GM08714 (cell line): Measurements from ENCODE around the gene TMCC1.

Source experiments
- H3K4me3 ChIP-seq: fragments of 200-500 bp; sonication (Bioruptor generic); 2 replicates; pipeline ENCODE4 v1.5.1; 2014; ENCODE audit warnings: mild to moderate bottlenecking, low read length, inconsistent platforms
- ZNF274 ChIP-seq: IDR thresholded peaks from 2 replicates; pipeline ENCODE4 v1.6.1; 2012; ENCODE audit warnings: mild to moderate bottlenecking, low read depth, low read length

The TMCC1 gene

DNA sequence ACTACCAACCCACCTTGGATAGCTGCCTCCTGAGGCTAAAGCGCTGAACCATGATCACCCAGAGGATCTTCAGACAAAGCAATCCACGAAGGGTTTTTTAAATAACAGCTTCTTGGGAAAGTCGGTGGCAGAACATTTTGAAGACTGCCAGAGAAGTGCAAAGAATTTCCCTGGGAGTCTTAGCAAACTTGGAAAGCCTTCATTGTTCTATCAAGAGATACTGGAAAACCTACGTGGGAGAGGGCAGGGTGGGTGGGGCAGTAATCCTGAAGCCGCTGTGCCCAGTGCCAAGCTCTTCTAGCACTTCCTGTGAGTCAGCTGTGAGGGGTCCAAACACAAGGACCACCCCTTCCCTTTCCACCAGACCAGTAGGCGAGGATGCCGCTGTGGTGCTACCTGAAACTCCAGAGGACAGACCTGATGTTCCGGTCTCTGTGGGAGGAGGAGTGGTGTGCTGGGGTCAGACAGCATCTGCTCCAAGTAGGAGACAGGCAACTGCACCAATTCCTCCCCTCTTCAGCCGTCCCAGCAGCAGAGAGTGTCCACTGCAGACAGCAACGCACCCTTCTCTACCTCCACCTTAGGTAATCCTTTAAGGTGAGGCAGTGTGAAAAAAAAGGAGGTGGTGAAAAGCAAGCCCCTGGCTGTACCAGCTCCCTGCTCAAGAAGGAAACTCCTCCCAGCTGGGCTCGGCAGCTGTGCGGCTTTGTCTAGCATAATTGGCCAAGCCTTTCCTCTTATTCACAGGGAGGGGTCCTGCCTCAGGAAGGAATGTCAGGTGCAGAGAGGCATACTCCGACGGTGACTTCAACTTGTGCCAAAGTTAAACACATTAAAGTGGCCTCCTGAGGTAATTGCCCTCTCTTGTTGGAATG lies 99.0 kb downstream of the TMCC1 start:
- no peak for TF ChIP-seq ZNF274
- H3K4me3 ChIP-seq = no peak overlapping the region

DNA sequence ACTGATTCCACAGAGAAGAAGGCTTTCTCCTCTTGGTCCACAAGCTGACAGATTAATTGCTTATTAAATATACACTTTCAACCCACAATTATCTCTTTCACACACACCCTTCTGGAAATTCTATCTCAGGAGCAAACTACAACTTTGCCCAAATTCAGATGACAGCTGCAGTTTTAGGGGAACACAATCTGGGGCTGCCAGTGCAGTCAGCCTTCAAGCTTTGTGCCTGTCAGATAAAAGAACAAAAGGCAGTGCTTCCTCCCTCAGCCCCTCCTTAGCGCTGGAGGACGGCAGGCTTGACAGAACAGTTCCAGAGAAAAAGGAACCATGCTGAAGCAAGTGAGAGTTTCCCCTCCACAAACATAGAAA lies 99.6 kb downstream of the TMCC1 start:
- no peak overlapping the region for H3K4me3 ChIP-seq
- TF ChIP-seq ZNF274 = no peak

DNA sequence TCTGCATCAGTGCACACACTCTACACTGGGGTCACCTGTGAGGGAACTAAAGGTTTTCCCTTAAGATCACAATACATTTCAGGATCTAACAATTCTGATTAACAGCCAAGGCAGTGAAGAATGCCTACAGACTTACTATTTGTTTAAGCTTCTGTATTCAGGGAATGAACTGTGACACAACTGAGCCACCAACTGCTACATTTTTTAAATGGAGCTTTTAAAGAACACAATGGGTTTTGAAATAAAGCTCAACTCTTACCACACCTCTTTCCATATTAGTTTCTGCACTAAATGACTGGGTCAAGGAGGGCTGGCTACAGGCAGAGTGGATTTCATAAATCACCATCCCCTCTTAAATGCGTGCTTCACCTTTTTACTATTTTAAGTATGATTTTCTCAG lies 100.2 kb downstream of the TMCC1 start:
- no peak overlapping the region for H3K4me3 ChIP-seq
- no peak for TF ChIP-seq ZNF274

DNA sequence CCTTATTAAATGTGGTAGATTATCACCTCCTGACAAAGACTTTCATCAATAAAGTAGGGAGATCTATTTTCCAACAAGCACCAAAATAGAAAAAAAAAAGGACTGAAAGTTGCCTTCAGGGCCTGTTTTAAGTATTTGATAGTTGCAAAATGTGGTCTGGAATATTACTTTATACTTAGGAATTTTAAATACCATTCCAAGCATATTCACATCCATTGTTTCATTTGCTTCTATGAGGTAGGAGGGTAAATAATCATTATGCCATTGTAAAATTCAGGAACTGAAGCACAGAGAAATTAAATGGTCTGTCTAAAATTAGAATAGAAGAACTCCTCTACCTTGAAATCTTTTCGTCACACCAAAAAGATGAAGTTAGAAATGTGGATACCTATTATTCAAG lies 110.0 kb downstream of the TMCC1 start:
- no peak overlapping the region for H3K4me3 ChIP-seq
- no peak for TF ChIP-seq ZNF274

DNA sequence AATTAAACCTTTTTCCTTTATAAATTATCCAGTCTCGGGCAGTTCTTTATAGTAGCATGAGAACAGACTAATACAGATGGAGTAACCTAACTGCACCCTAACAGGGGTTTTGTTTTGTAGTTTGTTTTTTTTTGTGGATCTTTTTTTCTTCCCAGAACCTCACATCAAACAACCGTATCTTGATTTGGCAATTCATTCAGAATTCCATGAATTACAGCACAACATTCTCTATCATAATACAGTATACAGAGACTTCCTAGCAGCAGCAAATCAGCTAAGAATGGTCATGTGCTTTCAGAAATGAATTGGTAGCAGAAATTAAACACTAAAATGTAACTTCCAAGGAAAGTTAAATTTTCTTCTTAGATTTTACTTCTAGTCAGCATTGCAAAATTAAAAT lies 114.6 kb downstream of the TMCC1 start:
- H3K4me3 ChIP-seq = no peak overlapping the region
- no peak for TF ChIP-seq ZNF274

DNA sequence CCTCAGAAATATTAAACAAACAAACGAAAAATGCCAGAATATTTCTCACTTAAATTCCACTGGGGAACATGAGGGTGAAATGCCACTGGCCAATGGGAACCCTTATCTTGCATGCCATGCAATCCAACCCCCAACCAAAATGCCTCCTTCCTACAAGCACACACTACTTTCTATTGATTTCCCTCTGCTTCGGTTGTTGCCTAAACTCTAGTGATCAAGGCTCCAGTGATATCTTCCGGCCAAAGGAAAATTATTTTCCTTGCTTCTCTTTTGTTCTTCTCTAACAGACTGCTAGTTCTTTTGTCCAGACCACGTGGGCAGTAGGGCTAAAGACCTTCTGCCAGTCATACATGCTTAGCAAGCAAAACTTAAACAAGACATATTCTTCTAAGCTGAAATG lies 115.7 kb downstream of the TMCC1 start:
- H3K4me3 ChIP-seq = no peak overlapping the region
- no peak for TF ChIP-seq ZNF274

DNA sequence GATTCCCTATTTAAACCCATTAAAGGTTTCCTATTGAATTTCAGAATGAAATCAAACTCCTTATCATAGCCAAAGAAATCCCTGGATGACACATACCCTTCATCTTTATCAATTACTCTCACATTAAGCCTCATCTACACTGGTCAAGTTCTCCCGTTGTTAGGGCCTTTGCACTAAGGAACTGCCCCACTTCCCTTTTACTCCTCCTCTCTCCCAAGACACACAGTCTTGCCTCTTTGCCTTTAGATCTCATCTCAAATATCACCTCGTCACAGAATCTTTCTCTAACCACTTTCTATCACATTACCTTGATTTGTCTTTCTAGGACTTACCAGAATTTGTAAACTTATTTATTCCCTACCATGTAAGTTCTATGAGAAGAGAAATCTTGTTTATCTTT lies 117.6 kb downstream of the TMCC1 start:
- TF ChIP-seq ZNF274 = no peak
- no peak overlapping the region for H3K4me3 ChIP-seq

DNA sequence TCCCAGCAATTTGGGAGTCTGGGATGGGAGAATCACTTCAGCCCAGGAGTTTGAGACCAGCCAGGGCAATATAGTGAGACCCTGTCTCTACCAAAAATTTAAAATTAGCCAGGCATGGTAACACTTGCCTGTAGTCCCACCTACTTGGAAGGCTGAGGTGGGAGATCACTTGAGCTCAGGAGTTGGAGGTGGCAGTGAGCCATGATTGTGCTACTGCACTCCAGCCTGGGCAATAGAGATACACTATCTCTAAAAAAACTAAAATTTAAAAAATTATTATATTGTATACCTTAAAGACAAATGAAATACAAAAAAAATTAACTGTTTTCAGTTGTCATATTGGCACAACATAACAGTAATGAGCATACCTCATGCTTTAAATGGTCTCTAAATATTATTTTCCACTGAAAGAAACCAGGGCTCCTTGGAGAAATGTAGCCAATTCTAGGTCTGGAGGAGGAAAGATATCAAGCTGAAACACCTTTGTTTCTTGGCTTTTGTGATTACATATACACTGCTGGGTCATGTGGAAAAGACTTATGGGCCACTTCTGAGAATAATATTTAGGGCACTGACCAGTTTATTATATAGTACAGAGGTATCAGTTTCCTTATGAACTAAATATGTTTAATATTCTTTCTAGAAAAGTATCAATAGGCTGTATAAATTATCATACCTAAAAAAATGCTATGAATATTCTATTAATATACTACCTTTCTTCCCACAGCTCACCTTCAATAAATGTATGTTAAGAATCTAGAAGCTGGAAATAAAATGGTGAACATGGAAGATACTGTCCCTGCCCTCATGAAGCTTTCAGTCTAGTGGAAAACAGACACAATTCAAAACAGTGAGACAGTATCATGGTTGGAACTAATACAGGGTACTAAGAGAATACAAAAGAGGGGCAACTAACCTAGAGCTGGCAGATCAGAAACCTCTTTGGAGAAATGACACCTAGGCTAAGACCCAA lies 119.5 kb downstream of the TMCC1 start:
- no peak for TF ChIP-seq ZNF274
- H3K4me3 ChIP-seq = no peak overlapping the region

DNA sequence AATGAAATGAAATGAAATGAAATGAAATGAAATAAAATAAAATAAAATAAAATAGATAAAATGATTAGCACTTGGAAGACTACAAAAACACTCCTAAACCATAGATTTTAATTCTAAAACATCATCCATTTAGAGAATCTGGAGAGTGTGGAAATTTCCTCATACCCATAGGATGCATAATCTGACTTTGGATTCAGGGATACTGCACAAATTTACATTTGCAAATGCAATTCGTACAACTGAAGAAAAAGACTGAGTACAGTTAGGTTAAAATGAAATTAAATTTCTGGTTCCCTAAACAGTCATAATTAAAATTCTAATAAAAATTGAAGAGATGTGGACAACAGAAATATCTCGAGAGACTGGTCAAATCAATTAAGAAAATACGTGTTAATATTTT lies 122.9 kb downstream of the TMCC1 start:
- TF ChIP-seq ZNF274 = no peak
- no peak overlapping the region for H3K4me3 ChIP-seq

DNA sequence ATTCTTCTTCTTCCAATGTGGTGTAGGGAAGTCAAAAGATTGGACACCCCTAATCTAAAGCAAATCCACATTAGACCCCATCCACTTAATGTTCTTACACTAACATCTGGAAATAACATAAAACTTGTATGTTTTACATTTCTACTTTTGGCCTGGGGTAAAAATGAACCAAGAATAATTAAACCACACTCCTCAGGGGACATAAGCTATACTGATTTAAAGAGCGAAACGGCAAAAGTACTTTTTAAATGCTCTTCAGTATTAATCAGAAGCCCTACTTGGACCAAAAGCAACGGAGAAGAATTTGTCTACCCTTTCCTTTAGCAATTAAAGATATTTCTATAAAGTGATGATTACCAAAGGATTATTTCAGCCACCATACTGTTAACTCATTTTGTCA lies 123.9 kb downstream of the TMCC1 start:
- H3K4me3 ChIP-seq = no peak overlapping the region

DNA sequence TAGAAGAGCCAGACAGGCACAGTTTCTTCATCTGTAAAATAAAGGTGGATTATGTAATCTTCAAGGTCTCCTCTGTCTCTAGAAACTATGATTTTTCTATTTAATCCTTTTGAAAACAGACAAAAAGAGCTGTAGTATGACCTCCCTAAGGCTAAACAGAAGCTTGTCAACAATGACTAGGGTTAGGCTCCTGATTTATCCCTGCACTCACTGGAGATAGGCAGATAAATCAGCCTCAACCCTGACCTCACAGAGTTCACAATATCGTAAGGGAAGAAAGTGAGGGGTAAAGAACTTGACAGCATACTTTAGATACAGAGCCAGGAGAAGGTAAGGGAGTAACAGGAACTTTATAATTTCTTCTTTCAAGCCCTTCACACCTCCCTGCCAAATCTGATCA lies 124.8 kb downstream of the TMCC1 start:
- TF ChIP-seq ZNF274 = no peak
- no peak overlapping the region for H3K4me3 ChIP-seq

More for the DNA sequence above, 123.9 kb downstream of the TMCC1 start:
- TF ChIP-seq ZNF274 = no peak

DNA sequence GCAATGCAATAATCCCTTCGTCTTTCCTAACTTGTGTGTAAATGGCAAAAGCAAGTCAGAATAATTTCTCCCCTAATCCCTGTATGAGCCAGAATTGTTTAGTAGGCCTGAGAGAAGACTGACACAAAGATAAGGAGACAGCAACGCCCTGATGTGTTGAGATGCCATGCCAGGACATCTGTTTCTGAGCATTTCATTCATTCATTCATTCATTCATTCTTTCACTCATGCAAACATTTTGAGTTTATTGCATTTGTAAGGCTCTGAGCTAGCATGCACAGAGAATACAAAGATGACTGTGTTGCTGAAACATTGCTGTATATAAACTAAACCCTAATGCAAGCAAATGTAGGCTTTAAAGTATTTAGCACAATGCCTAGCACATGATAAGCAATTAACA lies 127.4 kb downstream of the TMCC1 start:
- no peak for TF ChIP-seq ZNF274

DNA sequence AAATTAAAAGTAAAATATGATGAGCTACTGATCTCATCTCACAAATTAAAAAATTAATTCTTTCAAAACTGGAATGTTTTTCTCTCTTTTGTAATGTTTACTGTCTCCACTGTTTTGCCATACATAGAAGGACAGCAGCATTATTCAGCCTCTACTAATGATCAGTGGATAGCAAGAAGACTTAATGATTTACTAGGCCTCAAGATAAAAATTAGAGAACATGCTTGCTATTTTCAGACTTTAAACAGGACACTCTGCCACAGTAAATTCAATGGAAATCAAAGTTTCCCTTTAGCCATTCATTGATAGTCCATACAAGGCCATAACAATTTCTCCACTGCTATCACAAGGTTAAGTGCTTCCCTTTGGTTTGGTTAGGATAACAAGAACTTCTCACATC lies 129.4 kb downstream of the TMCC1 start:
- H3K4me3 ChIP-seq = no peak overlapping the region
- TF ChIP-seq ZNF274 = no peak

More for the DNA sequence above, 127.4 kb downstream of the TMCC1 start:
- no peak overlapping the region for H3K4me3 ChIP-seq

DNA sequence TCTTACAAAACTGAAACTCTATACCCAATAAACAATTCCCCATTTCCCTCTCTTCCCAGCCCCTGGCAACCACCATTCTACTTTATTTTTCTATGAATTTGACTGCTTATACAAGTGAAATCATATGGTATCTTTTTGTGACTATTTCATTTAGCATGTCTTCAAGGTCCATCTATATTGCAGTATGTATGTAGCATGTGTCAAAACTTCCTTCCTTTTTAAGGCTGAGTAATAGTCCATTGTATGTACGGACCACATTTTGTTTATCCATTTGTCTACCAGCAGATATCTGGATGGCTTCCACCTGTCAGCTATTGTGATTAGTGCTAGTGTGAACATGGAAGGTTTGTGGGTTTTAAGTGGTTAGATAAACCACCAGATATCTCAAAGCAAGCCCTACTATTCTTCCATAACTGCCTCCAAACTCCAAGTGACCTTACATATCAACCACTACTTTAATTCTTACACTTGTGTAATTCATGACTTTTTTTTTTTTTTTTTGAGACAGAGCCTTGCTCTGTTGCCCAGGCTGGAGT lies 134.7 kb downstream of the TMCC1 start:
- TF ChIP-seq ZNF274 = no peak
- H3K4me3 ChIP-seq = no peak overlapping the region
